HG03175 (cell line): ENCODE measurements around the gene RBPJ.

Experiments used
- ATAC-seq: cut with Tn5 transposase; IDR thresholded peaks from one replicate; pipeline ENCODE4 v1.9.1; 2021; ENCODE audit warnings: mild to moderate bottlenecking, moderate library complexity; ENCODE audit not compliant: unreplicated experiment

The RBPJ gene

GRCh38 chr4:26484032-26484515 lies 163.3 kb downstream of the RBPJ start:
- no peak for ATAC-seq

GRCh38 chr4:26484516-26484915 lies 163.7 kb downstream of the RBPJ start:
- ATAC-seq, result no peak
